GM19324 (cell line): ENCODE results near the gene RALB.

Source experiments
- ATAC-seq: cut with Tn5 transposase; IDR thresholded peaks from one replicate; pipeline ENCODE4 v1.9.1; 2021; ENCODE audit warnings: mild to moderate bottlenecking, moderate library complexity; ENCODE audit not compliant: unreplicated experiment, low FRiP score

RALB gene

GRCh38 chr2:120252225-120253020 is at the start of gene RALB:
TSS of gene RALB (plus strand) at chr2:120252852. CDS start at chr2:120278665, 25,813 bp downstream.
- peak; percentile 93 for ATAC-seq

GRCh38 chr2:120203251-120204021 is 49.2 kb upstream of the RALB start:
- ATAC-seq, result no peak

GRCh38 chr2:120204022-120204405 is 48.6 kb upstream of the RALB start:
- ATAC-seq, result no peak

- no peak for ATAC-seq
These were observed 48.2 kb upstream of the RALB start for GRCh38 chr2:120204417-120204816.

GRCh38 chr2:120204945-120205670 is 47.5 kb upstream of the RALB start:
- no peak for ATAC-seq

- ATAC-seq, result no peak
These were observed 46.5 kb upstream of the RALB start for GRCh38 chr2:120206022-120206581.

- no peak for ATAC-seq
These were observed 44.0 kb upstream of the RALB start for GRCh38 chr2:120208381-120209353.

- ATAC-seq, result no peak
These were observed 43.0 kb upstream of the RALB start for GRCh38 chr2:120209427-120210269.

- no peak for ATAC-seq
These were observed 42.4 kb upstream of the RALB start for GRCh38 chr2:120210270-120210693.

GRCh38 chr2:120218181-120218580 is 34.5 kb upstream of the RALB start:
- ATAC-seq, result no peak

- no peak for ATAC-seq
These were observed 33.4 kb upstream of the RALB start for GRCh38 chr2:120219291-120219690.

- no peak for ATAC-seq
These were observed 32.9 kb upstream of the RALB start for GRCh38 chr2:120219766-120220165.

- no peak for ATAC-seq
These were observed 31.9 kb upstream of the RALB start for GRCh38 chr2:120220756-120221155.

- no peak for ATAC-seq
These were observed 31.0 kb upstream of the RALB start for GRCh38 chr2:120221616-120222015.

- ATAC-seq, result no peak
These were observed 30.2 kb upstream of the RALB start for GRCh38 chr2:120222186-120223033.

- peak; percentile 91 for ATAC-seq
These were observed 29.4 kb upstream of the RALB start, which contains the start of gene TMEM185B for GRCh38 chr2:120223034-120223912. TSS of gene TMEM185B (minus strand) at chr2:120223400. CDS start at chr2:120222976, 424 bp downstream.

GRCh38 chr2:120224256-120224655 is 28.4 kb upstream of the RALB start:
- no peak for ATAC-seq
